Neutrophil (primary cell): Measurements from ENCODE around the gene CHD3.
"Not testable (repeated sequence)": the region's sequence is repeated elsewhere in the genome, so short reads cannot be mapped to it uniquely, and the experiment has no call there.

ENCODE experiments used
- H3K27ac ChIP-seq: fragments of 200-600 bp; sonication (generic); 2 replicates; pipeline ENCODE4 v1.5.1; 2016; ENCODE audit warnings: mild to moderate bottlenecking, moderate library complexity
- H3K27me3 ChIP-seq: fragments of 200-600 bp; sonication (generic); 2 replicates; pipeline ENCODE4 v1.6.0; 2016; ENCODE audit warnings: mild to moderate bottlenecking
- H3K36me3 ChIP-seq: fragments of 200-600 bp; sonication (generic); 2 replicates; pipeline ENCODE4 v1.5.1; 2017
- H3K4me1 ChIP-seq, 2 experiments: fragments of 200-600 bp in 1 of 2; sonication (generic) in 1 of 2; 1 replicate in 1 of 2; 2 replicates in 1 of 2; pipeline versions ENCODE4 v1.5.1 to v1.6.1; 2013 to 2016; ENCODE audit warnings: low read depth in 1 of 2, low read length in 1 of 2, mild to moderate bottlenecking in 1 of 2, moderate library complexity in 1 of 2; ENCODE audit not compliant: control insufficient read depth in 1 of 2, insufficient read depth in 1 of 2
- H3K4me3 ChIP-seq, 2 experiments: fragments of 200-600 bp in 1 of 2; sonication (generic) in 1 of 2; 1 replicate in 1 of 2; 2 replicates in 1 of 2; pipeline ENCODE4 v1.5.1; 2013 to 2016; ENCODE audit warnings: low read depth in 1 of 2, low read length in 1 of 2, mild to moderate bottlenecking in 1 of 2, moderate library complexity in 1 of 2
- H3K9me3 ChIP-seq: fragments of 200-600 bp; sonication (generic); 2 replicates; pipeline ENCODE4 v1.5.1; 2016
- CTCF ChIP-seq: fragments of 200-600 bp; sonication (generic); IDR thresholded peaks from 2 replicates; pipeline ENCODE4 v1.5.1; 2016; ENCODE audit warnings: antibody characterized with exemption

Gene CHD3

GRCh38 chr17:7858522-7858810 is 30.1 kb upstream of the CHD3 start:
- peak overlapping the region; percentile 98 for H3K27ac ChIP-seq

GRCh38 chr17:7859028-7859427 is 29.6 kb upstream of the CHD3 start:
- peaks cover 41 to 46% of the 10 kb centered on the region in 2 experiments for H3K4me1 ChIP-seq
- H3K27ac ChIP-seq: peak overlapping the region; percentile 98
- H3K27me3 ChIP-seq: no peaks in the 10 kb centered on the region
- peaks cover 1% of the 10 kb centered on the region for H3K9me3 ChIP-seq
- peak overlapping the region in 1 of 2 experiments; percentile 94 for H3K4me3 ChIP-seq
- TF ChIP-seq CTCF: no peak
- peaks cover 26% of the 10 kb centered on the region for H3K36me3 ChIP-seq

More at GRCh38 chr17:7858522-7858810, 30.1 kb upstream of the CHD3 start:
- H3K4me3 ChIP-seq: peak overlapping the region; percentile 78 to 94
- peaks cover 41 to 46% of the 10 kb centered on the region in 2 experiments for H3K4me1 ChIP-seq
- peak; percentile 51 for TF ChIP-seq CTCF
- H3K36me3 ChIP-seq: peaks cover 32% of the 10 kb centered on the region
- no peaks in the 10 kb centered on the region for H3K27me3 ChIP-seq
- peaks cover 6% of the 10 kb centered on the region for H3K9me3 ChIP-seq

GRCh38 chr17:7862692-7863437 is 25.7 kb upstream of the CHD3 start:
- TF ChIP-seq CTCF: peak; percentile 79
- no peak overlapping the region for H3K27ac ChIP-seq
- no peaks in the 10 kb centered on the region for H3K36me3 ChIP-seq
- H3K27me3 ChIP-seq: no peaks in the 10 kb centered on the region
- H3K4me1 ChIP-seq: peaks cover 27 to 29% of the 10 kb centered on the region in 2 experiments
- no peaks in the 10 kb centered on the region for H3K9me3 ChIP-seq
- no peak overlapping the region for H3K4me3 ChIP-seq

GRCh38 chr17:7864384-7864783 is 24.2 kb upstream of the CHD3 start:
- H3K27me3 ChIP-seq, H3K36me3 ChIP-seq, H3K9me3 ChIP-seq, H3K4me3 ChIP-seq, H3K27ac ChIP-seq: not testable (repeated sequence)
- peaks cover 30 to 32% of the 10 kb centered on the region in 2 experiments for H3K4me1 ChIP-seq

- no peak for TF ChIP-seq CTCF
- H3K4me1 ChIP-seq: peaks cover 38 to 39% of the 10 kb centered on the region in 2 experiments
- H3K9me3 ChIP-seq: no peaks in the 10 kb centered on the region
- H3K36me3 ChIP-seq: no peaks in the 10 kb centered on the region
- no peak overlapping the region for H3K27ac ChIP-seq
- no peaks in the 10 kb centered on the region for H3K27me3 ChIP-seq
- no peak overlapping the region for H3K4me3 ChIP-seq
These were observed 23.5 kb upstream of the CHD3 start for GRCh38 chr17:7864995-7865650.

GRCh38 chr17:7867881-7868329 is 20.7 kb upstream of the CHD3 start:
- H3K4me3 ChIP-seq: peak overlapping the region; percentile 23 to 29
- H3K4me1 ChIP-seq: peaks cover 63 to 64% of the 10 kb centered on the region in 2 experiments
- H3K36me3 ChIP-seq: no peaks in the 10 kb centered on the region
- no peaks in the 10 kb centered on the region for H3K9me3 ChIP-seq
- no peak for TF ChIP-seq CTCF
- no peaks in the 10 kb centered on the region for H3K27me3 ChIP-seq
- H3K27ac ChIP-seq: peak overlapping the region; percentile 80
